Activated CD8-positive, alpha-beta T cell treated with anti-CD3 and anti-CD28 coated beads for 36 hours (primary cell): ENCODE measurements around the gene DCLK2. TPM values are rescaled to one million over a fixed set of nuclear protein-coding genes. Genes with fewer than 3 reads are reported as not detected.

ENCODE experiments used
- ATAC-seq: fragments of 200-7000 bp; cut with Tn5 transposase; one replicate; pipeline ENCODE4 v1.10.0; 2021; ENCODE audit warnings: mild to moderate bottlenecking, moderate library complexity
- CTCF ChIA-PET: fragments of 350-600 bp; sonication (Branson Sonifier 250); formaldehyde crosslinking; loops from one replicate; lab custom pipeline; 2021; ENCODE audit warnings: antibody characterized with exemption; lab: Charles Lee
- POLR2A ChIA-PET: fragments of 350-600 bp; sonication (Branson Sonifier 250); formaldehyde crosslinking; loops from one replicate; lab custom pipeline; 2021; ENCODE audit warnings: antibody characterized with exemption; lab: Charles Lee
- DNase-seq: peaks from one replicate; pipeline ENCODE4 v3.0.0-alpha.2; 2020
- H3K27ac Mint-ChIP-seq: one replicate; pipeline ENCODE4 v1.8.0; 2021; ENCODE audit warnings: mild to moderate bottlenecking, mixed read lengths
- H3K27me3 Mint-ChIP-seq: one replicate; pipeline ENCODE4 v1.8.0; 2021; ENCODE audit warnings: mixed read lengths
- H3K36me3 Mint-ChIP-seq: one replicate; pipeline ENCODE4 v1.8.0; 2021; ENCODE audit warnings: low read depth, mixed read lengths
- H3K4me1 Mint-ChIP-seq: one replicate; pipeline ENCODE4 v1.8.0; 2021; ENCODE audit warnings: low read depth, mixed read lengths
- H3K4me3 Mint-ChIP-seq: one replicate; pipeline ENCODE4 v1.8.0; 2021; ENCODE audit warnings: mild to moderate bottlenecking, moderate library complexity, mixed read lengths
- H3K9me3 Mint-ChIP-seq: one replicate; pipeline ENCODE4 v1.8.0; 2021; ENCODE audit warnings: mixed read lengths
- CTCF ChIP-seq: fragments of 200-600 bp; IDR thresholded peaks from one replicate; pipeline ENCODE4 v1.8.0; 2022; ENCODE audit warnings: antibody characterized with exemption, mild to moderate bottlenecking
- intact Hi-C: fragments of 100-400 bp; cut with micrococcal nuclease; formaldehyde crosslinking; loops from one replicate; pipeline ENCODE4 v1.10.0; 2022
- total RNA-seq, 2 experiments: library from RNA; stranded (reverse); gene quantifications; one replicate each; pipeline ENCODE4 v1.2.3, GENCODE V29; 2021

The DCLK2 gene
- total RNA-seq, 2 experiments from 2014 or later = not detected

DNA sequence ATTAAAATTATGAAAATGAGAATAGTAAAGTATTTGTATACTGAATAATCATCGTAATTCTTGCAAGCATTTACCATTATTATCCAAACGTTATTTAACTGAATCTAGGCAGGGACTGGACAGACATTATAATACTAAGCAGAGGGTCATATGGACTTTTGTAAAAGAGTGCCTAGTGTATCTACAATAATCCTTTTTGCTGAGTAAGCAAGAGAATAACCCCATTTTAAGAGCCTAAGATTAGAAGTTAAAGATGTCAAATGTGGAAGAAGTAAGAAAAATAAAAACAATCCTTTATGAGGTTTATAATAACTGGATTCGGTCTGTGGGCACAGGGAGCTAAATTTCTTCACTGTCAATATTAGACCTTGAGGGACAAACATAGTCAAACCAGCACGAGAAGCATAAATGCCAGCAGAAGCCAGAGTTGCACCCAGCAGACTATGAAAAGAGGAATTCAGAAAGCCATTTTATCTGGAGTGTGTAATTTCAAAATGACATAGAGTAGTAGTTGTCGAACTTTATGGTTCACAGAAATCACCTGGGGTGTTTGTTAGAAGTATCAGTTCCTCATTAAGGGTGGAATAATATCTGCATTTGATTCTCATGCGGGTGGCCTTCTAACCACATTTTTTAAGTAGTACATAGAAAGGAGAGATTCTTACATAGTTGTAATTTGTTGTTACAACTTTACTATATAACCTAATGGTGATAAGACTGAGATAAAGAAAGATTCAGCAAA, 39.7 kb upstream of the DCLK2 start:
- H3K4me3 Mint-ChIP-seq = no peak overlapping the region
- no peak for DNase-seq
- CTCF ChIA-PET = no interaction called here
- no peak for TF ChIP-seq CTCF
- no peak for ATAC-seq
- H3K36me3 Mint-ChIP-seq = no peaks in the 10 kb centered on the region
- peaks cover 3% of the 10 kb centered on the region for H3K27me3 Mint-ChIP-seq
- intact Hi-C loops = no loop called here
- H3K9me3 Mint-ChIP-seq = peaks cover 2% of the 10 kb centered on the region
- H3K27ac Mint-ChIP-seq = no peak overlapping the region
- POLR2A ChIA-PET = no interaction called here
- no peaks in the 10 kb centered on the region for H3K4me1 Mint-ChIP-seq

DNA sequence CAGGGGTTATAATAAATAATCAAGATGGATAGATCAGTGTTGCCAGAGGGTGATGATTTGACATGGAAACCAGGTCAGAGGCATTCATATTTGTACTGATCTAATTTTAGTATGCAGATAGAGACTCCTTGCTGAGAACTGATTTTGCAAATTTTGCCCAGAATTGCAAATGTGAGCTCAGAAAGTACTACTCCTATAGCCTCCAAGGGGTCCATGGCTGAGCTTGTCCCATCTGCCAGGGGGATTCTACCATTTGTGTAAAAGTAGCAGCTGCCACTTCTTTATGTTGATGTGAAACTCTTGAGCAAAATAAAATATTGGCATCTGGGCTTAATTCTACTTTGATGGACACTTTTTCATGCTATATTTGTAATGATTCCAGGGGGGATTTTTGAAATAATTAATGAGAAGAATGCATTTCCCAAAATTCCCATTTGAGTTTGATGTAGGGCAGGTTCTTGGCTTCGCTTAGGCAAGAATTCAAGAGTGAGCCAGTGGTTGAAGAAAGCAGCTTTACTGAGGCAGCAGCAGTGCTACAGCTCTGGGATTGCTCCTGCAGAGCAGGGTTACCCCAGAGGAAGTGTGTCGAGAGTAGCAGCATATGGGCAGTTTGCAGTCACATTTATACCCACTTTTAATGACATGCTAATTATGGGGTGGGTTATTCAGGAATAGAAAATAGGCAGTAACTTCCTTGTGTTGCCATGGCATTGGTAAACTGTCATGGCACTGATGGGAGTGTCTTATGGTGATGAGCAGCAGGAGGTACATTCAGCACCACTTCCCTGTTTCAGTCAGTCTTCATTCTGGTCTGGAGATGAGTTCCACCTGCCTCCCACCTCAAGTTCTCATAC, 38.7 kb upstream of the DCLK2 start:
- ATAC-seq (no peak), DNase-seq (no peak)
- ChIA-PET CTCF (no interaction called here), POLR2A (no interaction called here)
- no peak overlapping the region for H3K4me3 Mint-ChIP-seq
- TF ChIP-seq CTCF = no peak
- H3K27me3 Mint-ChIP-seq = peaks cover 4% of the 10 kb centered on the region
- intact Hi-C loops = no loop called here
- no peaks in the 10 kb centered on the region for H3K4me1 Mint-ChIP-seq
- no peak overlapping the region for H3K27ac Mint-ChIP-seq
- no peaks in the 10 kb centered on the region for H3K36me3 Mint-ChIP-seq
- H3K9me3 Mint-ChIP-seq = peaks cover 2% of the 10 kb centered on the region

GRCh38 chr4:150044517-150044916, 33.7 kb upstream of the DCLK2 start:
- H3K27ac Mint-ChIP-seq = no peak overlapping the region
- POLR2A ChIA-PET = no interaction called here
- no peak for ATAC-seq
- DNase-seq = no peak
- H3K36me3 Mint-ChIP-seq = no peaks in the 10 kb centered on the region
- H3K9me3 Mint-ChIP-seq = no peaks in the 10 kb centered on the region
- peaks cover 6% of the 10 kb centered on the region for H3K27me3 Mint-ChIP-seq
- CTCF ChIA-PET = no interaction called here
- H3K4me3 Mint-ChIP-seq = no peak overlapping the region
- H3K4me1 Mint-ChIP-seq = no peaks in the 10 kb centered on the region
- TF ChIP-seq CTCF = no peak
- intact Hi-C loops = no loop called here

- Mint-ChIP-seq H3K36me3 (no peaks in the 10 kb centered on the region), H3K27me3 (peaks cover 6% of the 10 kb centered on the region), H3K4me3 (no peak overlapping the region), H3K4me1 (no peaks in the 10 kb centered on the region), H3K9me3 (no peaks in the 10 kb centered on the region), H3K27ac (no peak overlapping the region)
- ChIA-PET CTCF (no interaction called here), POLR2A (no interaction called here)
- no peak for DNase-seq
- no peak for ATAC-seq
- intact Hi-C loops = no loop called here
- TF ChIP-seq CTCF = no peak
These were observed 32.8 kb upstream of the DCLK2 start for GRCh38 chr4:150045410-150045809.

DNA sequence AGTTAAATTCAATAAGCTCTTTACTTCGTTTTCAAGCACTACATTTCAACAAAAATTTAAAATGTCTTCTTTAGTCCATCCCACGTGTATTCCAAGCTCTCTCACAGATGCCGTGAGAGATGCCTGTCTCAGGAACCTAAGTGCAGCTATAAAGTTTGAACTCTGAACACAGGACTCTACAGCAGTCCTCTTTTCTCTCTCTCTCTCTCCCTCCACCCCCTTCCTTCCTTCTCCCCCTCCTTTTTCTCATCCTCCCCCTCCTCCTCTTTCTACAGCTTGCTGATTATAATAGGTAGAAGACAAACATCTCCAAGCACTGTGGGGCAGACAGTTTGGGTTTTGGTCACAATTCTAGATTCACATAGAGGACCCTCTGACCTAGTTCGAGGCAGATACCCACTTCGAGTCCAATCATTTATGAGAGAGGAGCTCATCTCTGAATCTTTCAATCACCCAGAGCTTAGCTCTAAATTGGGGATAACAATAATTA, 31.5 kb upstream of the DCLK2 start:
- Mint-ChIP-seq H3K4me3 (no peak overlapping the region), H3K27me3 (peaks cover 3% of the 10 kb centered on the region), H3K4me1 (no peaks in the 10 kb centered on the region), H3K36me3 (no peaks in the 10 kb centered on the region), H3K9me3 (no peaks in the 10 kb centered on the region), H3K27ac (no peak overlapping the region)
- intact Hi-C loops = no loop called here
- ChIA-PET CTCF (no interaction called here), POLR2A (no interaction called here)
- no peak for TF ChIP-seq CTCF
- no peak for DNase-seq
- ATAC-seq = no peak
